ENCODE data around the gene SLC41A3.

Gene SLC41A3

DNA sequence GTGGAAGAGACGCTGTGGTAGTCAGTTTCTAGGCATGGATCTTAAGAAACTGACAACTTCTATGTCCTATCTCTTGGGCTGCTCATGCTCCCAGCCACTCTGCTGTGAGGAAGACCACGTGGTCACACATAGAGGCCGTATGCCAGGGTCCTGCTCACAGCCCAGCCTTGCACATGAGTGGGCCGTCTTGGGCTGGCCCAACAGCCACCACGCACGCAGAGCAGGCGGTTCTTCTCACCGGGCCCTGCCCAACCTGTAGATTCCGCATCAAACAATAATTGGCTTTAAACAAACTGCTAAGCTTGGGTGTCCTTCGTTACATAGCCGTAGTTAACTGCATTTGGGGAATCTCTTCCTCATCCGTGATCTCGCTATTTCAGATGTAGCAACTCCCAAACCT lies 26.0 kb downstream of the SLC41A3 start:
- Histone ChIP-seq H3K27me3 (no peaks in the 10 kb centered on the region), H3K9me3 (no peaks in the 10 kb centered on the region), H3K36me3 (no peaks in the 10 kb centered on the region), H3K4me3 (ENCODE audit: low read depth in 1 of 2, low read length in 1 of 2) (no peak overlapping the region), H3K27ac (no peak overlapping the region), H3K4me1 (ENCODE audit: control insufficient read depth in 1 of 2, insufficient read depth in 1 of 2, low read depth in 1 of 2, low read length in 1 of 2) (peaks cover 0 to under 1% of the 10 kb centered on the region in 2 experiments)
- TF ChIP-seq, protein P1, sequence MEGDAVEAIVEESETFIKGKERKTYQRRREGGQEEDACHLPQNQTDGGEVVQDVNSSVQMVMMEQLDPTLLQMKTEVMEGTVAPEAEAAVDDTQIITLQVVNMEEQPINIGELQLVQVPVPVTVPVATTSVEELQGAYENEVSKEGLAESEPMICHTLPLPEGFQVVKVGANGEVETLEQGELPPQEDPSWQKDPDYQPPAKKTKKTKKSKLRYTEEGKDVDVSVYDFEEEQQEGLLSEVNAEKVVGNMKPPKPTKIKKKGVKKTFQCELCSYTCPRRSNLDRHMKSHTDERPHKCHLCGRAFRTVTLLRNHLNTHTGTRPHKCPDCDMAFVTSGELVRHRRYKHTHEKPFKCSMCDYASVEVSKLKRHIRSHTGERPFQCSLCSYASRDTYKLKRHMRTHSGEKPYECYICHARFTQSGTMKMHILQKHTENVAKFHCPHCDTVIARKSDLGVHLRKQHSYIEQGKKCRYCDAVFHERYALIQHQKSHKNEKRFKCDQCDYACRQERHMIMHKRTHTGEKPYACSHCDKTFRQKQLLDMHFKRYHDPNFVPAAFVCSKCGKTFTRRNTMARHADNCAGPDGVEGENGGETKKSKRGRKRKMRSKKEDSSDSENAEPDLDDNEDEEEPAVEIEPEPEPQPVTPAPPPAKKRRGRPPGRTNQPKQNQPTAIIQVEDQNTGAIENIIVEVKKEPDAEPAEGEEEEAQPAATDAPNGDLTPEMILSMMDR (IDR thresholded peaks at IDR 0.05), result no peak

DNA sequence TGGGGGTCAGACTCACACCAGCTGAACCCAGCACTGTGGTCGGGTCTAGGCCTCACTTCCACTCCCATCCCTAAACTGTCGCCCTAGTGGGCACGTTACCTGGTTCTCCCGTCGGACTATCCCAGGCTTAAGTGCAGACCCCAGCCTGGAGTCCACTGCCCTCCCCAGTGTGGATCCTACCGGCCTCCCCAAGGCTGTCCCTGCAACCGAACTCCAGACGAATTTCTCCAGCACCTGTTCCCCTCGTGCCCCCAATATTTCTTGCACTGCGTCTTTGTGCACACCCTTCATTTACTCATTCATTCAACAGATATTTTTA lies 26.5 kb downstream of the SLC41A3 start:
- Histone ChIP-seq H3K27me3 (no peaks in the 10 kb centered on the region), H3K9me3 (no peaks in the 10 kb centered on the region), H3K36me3 (no peaks in the 10 kb centered on the region), H3K4me1 (ENCODE audit: control insufficient read depth in 1 of 2, insufficient read depth in 1 of 2, low read depth in 1 of 2, low read length in 1 of 2) (peaks cover 2 to 6% of the 10 kb centered on the region in 2 experiments), H3K4me3 (ENCODE audit: low read depth in 1 of 2, low read length in 1 of 2) (no peak overlapping the region), H3K27ac (no peak overlapping the region)
- TF ChIP-seq, protein P1 (IDR thresholded peaks at IDR 0.05), result no peak

DNA sequence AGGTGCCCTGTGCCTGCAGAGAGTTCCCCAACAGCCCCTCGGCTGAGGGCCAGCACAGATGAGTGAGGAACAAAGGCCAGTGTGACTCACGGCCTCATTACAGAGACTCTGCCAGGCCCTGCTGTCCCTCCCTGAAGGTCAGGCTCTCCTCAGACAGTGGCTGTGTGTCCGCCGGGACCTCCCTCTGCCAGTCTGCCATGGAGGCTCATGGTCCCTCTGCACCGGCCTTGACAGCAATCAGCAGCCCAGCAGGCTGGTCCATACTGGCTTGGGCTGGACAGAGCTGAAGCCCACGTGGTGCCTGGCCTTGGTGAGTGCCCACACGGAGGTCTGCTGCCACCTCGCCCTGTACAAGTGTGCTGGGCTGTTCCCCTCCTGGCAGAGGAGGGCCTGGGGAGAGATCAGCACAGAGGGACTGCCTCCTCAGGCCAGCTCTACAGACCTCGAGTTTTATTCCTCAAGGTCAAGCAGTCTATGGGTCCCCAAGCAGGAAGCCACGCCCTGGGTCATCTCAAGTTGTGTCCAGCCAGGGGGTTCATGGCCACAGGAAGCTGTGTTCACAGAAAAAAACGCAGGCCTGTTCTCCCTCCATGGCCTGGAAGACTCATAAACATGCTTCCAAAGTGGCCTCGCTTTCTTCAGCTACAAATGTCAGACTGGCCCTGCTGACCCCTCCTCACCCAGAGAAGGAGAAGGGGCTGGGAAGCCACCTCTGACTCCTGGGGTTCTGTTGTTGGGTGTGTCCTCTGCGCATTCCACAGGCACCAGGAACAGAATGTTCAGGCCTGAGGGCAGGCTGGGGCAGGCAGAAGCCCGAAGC lies 27.0 kb downstream of the SLC41A3 start:
- H3K27ac ChIP-seq, result no peak overlapping the region
- H3K4me3 ChIP-seq (ENCODE audit: low read depth in 1 of 2, low read length in 1 of 2), result no peak overlapping the region
- no peaks in the 10 kb centered on the region for H3K27me3 ChIP-seq
- TF ChIP-seq, protein P1 (IDR thresholded peaks at IDR 0.05), result no peak
- H3K4me1 ChIP-seq (ENCODE audit: control insufficient read depth in 1 of 2, insufficient read depth in 1 of 2, low read depth in 1 of 2, low read length in 1 of 2), result peaks cover 5 to 8% of the 10 kb centered on the region in 2 experiments
- H3K9me3 ChIP-seq, result no peaks in the 10 kb centered on the region
- H3K36me3 ChIP-seq, result no peaks in the 10 kb centered on the region

DNA sequence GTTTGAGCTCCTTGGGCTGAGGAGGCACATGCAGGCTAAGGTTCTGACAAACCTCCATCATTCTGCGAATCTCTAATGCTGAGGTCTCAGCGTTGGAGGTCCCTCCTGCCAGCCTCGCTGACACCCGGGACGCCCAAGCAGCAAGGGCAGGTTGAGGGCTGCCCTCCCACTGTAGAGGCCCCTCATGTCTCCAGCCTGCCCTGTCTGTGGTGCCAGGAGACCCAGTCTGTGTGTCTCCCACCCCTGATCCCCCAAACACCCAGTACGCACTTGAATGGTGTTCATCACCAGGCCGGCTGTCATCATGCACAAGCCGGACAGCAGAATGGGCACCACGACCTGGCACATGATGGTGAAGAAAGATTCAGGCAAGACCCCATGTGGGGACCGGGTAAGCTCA lies 27.8 kb downstream of the SLC41A3 start:
- H3K9me3 ChIP-seq, result no peaks in the 10 kb centered on the region
- no peak overlapping the region for H3K4me3 ChIP-seq (ENCODE audit: low read depth in 1 of 2, low read length in 1 of 2)
- TF ChIP-seq, protein P1 (IDR thresholded peaks at IDR 0.05), result no peak
- H3K36me3 ChIP-seq, result no peaks in the 10 kb centered on the region
- peaks cover 5 to 8% of the 10 kb centered on the region in 2 experiments for H3K4me1 ChIP-seq (ENCODE audit: control insufficient read depth in 1 of 2, insufficient read depth in 1 of 2, low read depth in 1 of 2, low read length in 1 of 2)
- no peak overlapping the region for H3K27ac ChIP-seq
- no peaks in the 10 kb centered on the region for H3K27me3 ChIP-seq

DNA sequence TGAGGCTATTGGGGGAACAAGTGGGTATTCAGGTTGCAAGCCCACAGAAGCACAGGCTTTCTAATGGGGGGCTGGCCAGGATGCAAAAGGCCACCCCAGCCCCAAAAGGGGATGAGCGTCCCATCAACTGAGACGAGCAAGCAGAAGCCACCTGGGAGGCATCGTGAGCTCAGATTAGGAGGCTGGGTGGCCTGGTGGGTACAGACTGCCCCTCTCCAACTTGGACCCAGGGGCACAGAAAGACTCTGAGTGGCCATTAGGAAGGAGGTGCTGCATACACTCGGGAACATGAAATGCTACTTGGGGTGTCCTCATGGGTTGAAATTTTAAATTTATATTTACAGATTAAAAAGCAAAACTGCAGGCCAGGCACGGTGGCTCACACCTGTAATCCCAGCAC lies 29.1 kb downstream of the SLC41A3 start:
- TF ChIP-seq, protein P1 (IDR thresholded peaks at IDR 0.05), result no peak
- Histone ChIP-seq H3K27me3 (no peaks in the 10 kb centered on the region), H3K4me1 (ENCODE audit: control insufficient read depth in 1 of 2, insufficient read depth in 1 of 2, low read depth in 1 of 2, low read length in 1 of 2) (peaks cover 5 to 8% of the 10 kb centered on the region in 2 experiments), H3K4me3 (ENCODE audit: low read depth in 1 of 2, low read length in 1 of 2) (no peak overlapping the region), H3K9me3 (no peaks in the 10 kb centered on the region), H3K27ac (no peak overlapping the region), H3K36me3 (no peaks in the 10 kb centered on the region)
